H9 (cell line): ENCODE data around the gene PMAIP1. TPM values are rescaled to one million over a fixed set of nuclear protein-coding genes. Genes with fewer than 3 reads are reported as not detected.

Source experiments
- DNase-seq: peaks from one replicate; pipeline ENCODE4 v3.0.0-alpha.2; 2017
- H2AFZ ChIP-seq: one replicate; pipeline ENCODE4 v1.6.1; 2013; ENCODE audit warnings: mild to moderate bottlenecking, low read length, control low read depth, moderate library complexity
- H2AK5ac ChIP-seq: 2 replicates; pipeline ENCODE4 v1.6.1; 2013; ENCODE audit warnings: low read length, control low read depth, mixed read lengths; ENCODE audit not compliant: insufficient read length
- H2BK120ac ChIP-seq: one replicate; pipeline ENCODE4 v1.6.1; 2013; ENCODE audit warnings: low read depth, mild to moderate bottlenecking, low read length, control low read depth, inconsistent platforms; ENCODE audit not compliant: poor library complexity, severe bottlenecking
- H2BK12ac ChIP-seq: 2 replicates; pipeline ENCODE4 v1.6.1; 2013; ENCODE audit warnings: low read length, control low read depth, mixed read lengths, low read depth; ENCODE audit not compliant: insufficient read length
- H2BK15ac ChIP-seq: 2 replicates; pipeline ENCODE4 v1.6.1; 2013; ENCODE audit warnings: low read depth, low read length, control low read depth
- H2BK20ac ChIP-seq: one replicate; pipeline ENCODE4 v1.6.1; 2013; ENCODE audit warnings: low read depth, mild to moderate bottlenecking, low read length, control low read depth, inconsistent platforms; ENCODE audit not compliant: poor library complexity, severe bottlenecking
- H2BK5ac ChIP-seq: 2 replicates; pipeline ENCODE4 v1.6.1; 2013; ENCODE audit warnings: low read length, control low read depth, mixed read lengths; ENCODE audit not compliant: insufficient read length
- H3K14ac ChIP-seq: 2 replicates; pipeline ENCODE4 v1.6.1; 2013; ENCODE audit warnings: low read length, control low read depth; ENCODE audit not compliant: insufficient read depth
- H3K18ac ChIP-seq: 2 replicates; pipeline ENCODE4 v1.6.1; 2013; ENCODE audit warnings: low read depth, mild to moderate bottlenecking, mixed read lengths, low read length, control low read depth; ENCODE audit not compliant: insufficient read length
- H3K23ac ChIP-seq: 2 replicates; pipeline ENCODE4 v1.6.1; 2013; ENCODE audit warnings: low read length, control low read depth, mixed read lengths, low read depth; ENCODE audit not compliant: insufficient read length
- H3K23me2 ChIP-seq: 2 replicates; pipeline ENCODE4 v1.6.1; 2013; ENCODE audit warnings: low read depth, mild to moderate bottlenecking, mixed read lengths, low read length, control low read depth; ENCODE audit not compliant: insufficient read length, poor library complexity, severe bottlenecking
- H3K27ac ChIP-seq: 2 replicates; pipeline ENCODE4 v1.5.1; 2013; ENCODE audit warnings: low read length, control low read depth, mixed read lengths, low read depth; ENCODE audit not compliant: insufficient read length
- H3K27me3 ChIP-seq: 2 replicates; pipeline ENCODE4 v1.6.1; 2013; ENCODE audit warnings: low read length, control low read depth, inconsistent platforms; ENCODE audit not compliant: insufficient read depth
- H3K4ac ChIP-seq: 2 replicates; pipeline ENCODE4 v1.6.1; 2013; ENCODE audit warnings: low read depth, mild to moderate bottlenecking, control low read depth, inconsistent platforms, low read length, moderate library complexity
- H3K4me1 ChIP-seq: 2 replicates; pipeline ENCODE4 v1.6.1; 2013; ENCODE audit warnings: low read length, control low read depth, inconsistent platforms; ENCODE audit not compliant: insufficient read depth
- H3K4me2 ChIP-seq: 2 replicates; pipeline ENCODE4 v1.6.1; 2013; ENCODE audit warnings: low read length, control low read depth, mixed read lengths; ENCODE audit not compliant: insufficient read length, insufficient read depth
- H3K56ac ChIP-seq: 2 replicates; pipeline ENCODE4 v1.6.1; 2013; ENCODE audit warnings: low read depth, mild to moderate bottlenecking, mixed read lengths, low read length, control low read depth; ENCODE audit not compliant: insufficient read length
- H3K79me1 ChIP-seq: 2 replicates; pipeline ENCODE4 v1.6.1; 2013; ENCODE audit warnings: low read depth, mild to moderate bottlenecking, moderate library complexity, low read length, control low read depth, inconsistent platforms; ENCODE audit not compliant: insufficient read depth, poor library complexity, severe bottlenecking
- H3K79me2 ChIP-seq: 2 replicates; pipeline ENCODE4 v1.6.1; 2013; ENCODE audit warnings: low read length, control low read depth, inconsistent platforms; ENCODE audit not compliant: insufficient read depth
- H3K9ac ChIP-seq: 2 replicates; pipeline ENCODE4 v1.6.1; 2013; ENCODE audit warnings: low read length, control low read depth, mixed read lengths; ENCODE audit not compliant: insufficient read length; ENCODE audit errors: extremely low read depth
- H3K9me3 ChIP-seq: one replicate; pipeline ENCODE4 v1.6.1; 2013; ENCODE audit warnings: low read depth, low read length, inconsistent platforms; ENCODE audit not compliant: control insufficient read depth
- H3T11ph ChIP-seq: one replicate; pipeline ENCODE4 v1.6.1; 2013; ENCODE audit warnings: mild to moderate bottlenecking, low read length, control low read depth, inconsistent platforms
- H4K20me1 ChIP-seq: one replicate; pipeline ENCODE4 v1.6.1; 2013; ENCODE audit not compliant: control insufficient read depth, insufficient read length, insufficient read depth
- H4K5ac ChIP-seq: 2 replicates; pipeline ENCODE4 v1.6.1; 2013; ENCODE audit warnings: low read depth, mild to moderate bottlenecking, mixed read lengths, low read length, control low read depth; ENCODE audit not compliant: insufficient read length
- H4K8ac ChIP-seq: replicated peaks from 2 replicates; pipeline ENCODE4 v1.6.1; 2013; ENCODE audit warnings: low read length, control low read depth, mixed read lengths, low read depth; ENCODE audit not compliant: insufficient read length
- H4K91ac ChIP-seq: 2 replicates; pipeline ENCODE4 v1.6.1; 2013; ENCODE audit warnings: low read depth, mild to moderate bottlenecking, moderate library complexity, mixed read lengths, low read length, control low read depth; ENCODE audit not compliant: insufficient read length
- H3K27ac Mint-ChIP-seq, 3 experiments: 2 replicates in 2 of 3; 3 replicates in 1 of 3; pipeline ENCODE4 v1.8.0; 2020 to 2021; ENCODE audit warnings: mixed read lengths in 3 of 3, mild to moderate bottlenecking in 1 of 3, moderate library complexity in 1 of 3
- H3K27me3 Mint-ChIP-seq: 2 replicates; pipeline ENCODE4 v1.8.0; 2021; ENCODE audit warnings: low read depth, mild to moderate bottlenecking, moderate library complexity, mixed read lengths
- H3K36me3 Mint-ChIP-seq, 3 experiments: 2 replicates in 2 of 3; 3 replicates in 1 of 3; pipeline ENCODE4 v1.8.0; 2020 to 2021; ENCODE audit warnings: low read depth in 3 of 3, mixed read lengths in 3 of 3; ENCODE audit not compliant: insufficient read depth in 1 of 3
- H3K4me1 Mint-ChIP-seq, 2 experiments: 2 replicates each; pipeline ENCODE4 v1.8.0; 2020; ENCODE audit warnings: mixed read lengths in 2 of 2
- H3K4me3 Mint-ChIP-seq, 2 experiments: 2 replicates in 1 of 2; 3 replicates in 1 of 2; pipeline ENCODE4 v1.8.0; 2020 to 2021; ENCODE audit warnings: mild to moderate bottlenecking in 2 of 2, mixed read lengths in 2 of 2, moderate library complexity in 1 of 2
- H3K9me3 Mint-ChIP-seq, 2 experiments: 2 replicates in 1 of 2; 3 replicates in 1 of 2; pipeline ENCODE4 v1.8.0; 2020; ENCODE audit warnings: mild to moderate bottlenecking in 2 of 2, mixed read lengths in 2 of 2, moderate library complexity in 1 of 2
- WGBS: extraction: QIAGEN DNeasy Blood & Tissue Kit; methylation state at CpG from one replicate; pipeline ENCODE4 v1.1.7; 2013; ENCODE audit warnings: missing lambda C conversion rate, low lambda C conversion rate, mixed read lengths; ENCODE audit not compliant: insufficient read length; ENCODE audit errors: extremely low coverage; 5-methylcytosine and 5-hydroxymethylcytosine counted together
- total RNA-seq: library from RNA; stranded (reverse); gene quantifications from 2 replicates; pipeline ENCODE4 v1.2.1, GENCODE V29; 2021
- TF ChIP-seq, protein P1 (sequence below): fragments of 200-600 bp; sonication (generic); conservative IDR thresholded peaks from 3 replicates; pipeline ENCODE4 v1.8.0; 2021; ENCODE audit warnings: antibody characterized with exemption, mild to moderate bottlenecking

PMAIP1 gene
- total RNA-seq, 1 experiment from 2014 or later = 152 TPM

DNA sequence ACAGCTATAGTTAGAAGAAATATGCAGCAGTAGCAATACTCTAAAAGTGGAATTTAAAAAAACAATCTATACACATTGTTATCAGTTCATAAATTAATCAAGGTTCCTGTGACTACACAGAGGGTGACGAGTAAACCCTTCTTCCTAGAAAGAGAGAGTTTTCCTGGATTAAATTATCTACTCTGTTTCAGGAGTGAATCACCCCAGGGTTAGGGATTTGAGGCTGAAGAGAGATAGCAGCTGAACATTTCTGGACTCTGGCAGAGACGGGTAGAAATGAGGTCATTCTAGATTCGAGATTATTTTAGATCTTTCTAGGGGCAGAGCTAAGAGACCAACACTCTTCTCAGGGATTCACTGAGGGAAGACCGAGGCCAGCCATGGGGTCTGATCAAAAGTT, 38.8 kb upstream of the PMAIP1 start:
- no peak overlapping the region for H2AFZ ChIP-seq
- H3K4me1 Mint-ChIP-seq = peaks cover 41% of the 10 kb centered on the region in 2 experiments
- no peak overlapping the region for H3T11ph ChIP-seq
- H4K8ac ChIP-seq = no peak overlapping the region
- no peaks in the 10 kb centered on the region for H4K20me1 ChIP-seq
- no peak overlapping the region for H2BK5ac ChIP-seq
- no peak overlapping the region for H3K27ac ChIP-seq
- H3K56ac ChIP-seq = no peak overlapping the region
- H3K23ac ChIP-seq = no peak overlapping the region
- peak overlapping the region in 1 of 3 experiments; percentile 57; a peak in 1 of 7 replicates for H3K27ac Mint-ChIP-seq
- H2BK120ac ChIP-seq = peak overlapping the region; percentile 14
- no peak overlapping the region for H4K5ac ChIP-seq
- no peaks in the 10 kb centered on the region for H3K79me2 ChIP-seq
- H2BK12ac ChIP-seq = no peak overlapping the region
- H3K79me1 ChIP-seq = no peaks in the 10 kb centered on the region
- H3K4me1 ChIP-seq = peaks cover 12% of the 10 kb centered on the region; the same call in 1 of the 2 replicates
- H2BK15ac ChIP-seq = no peak overlapping the region
- WGBS = no CpG with 5 or more reads among the region's 4 CpGs
- no peaks in the 10 kb centered on the region for H3K27me3 Mint-ChIP-seq
- no peaks in the 10 kb centered on the region for H3K27me3 ChIP-seq
- H3K14ac ChIP-seq = no peak overlapping the region
- H4K91ac ChIP-seq = no peak overlapping the region
- H2BK20ac ChIP-seq = no peak overlapping the region
- no peak overlapping the region for H3K4me2 ChIP-seq
- no peak overlapping the region for H2AK5ac ChIP-seq
- no peak overlapping the region for H3K4me3 Mint-ChIP-seq
- no peak overlapping the region for H3K4ac ChIP-seq
- TF ChIP-seq, protein P1, sequence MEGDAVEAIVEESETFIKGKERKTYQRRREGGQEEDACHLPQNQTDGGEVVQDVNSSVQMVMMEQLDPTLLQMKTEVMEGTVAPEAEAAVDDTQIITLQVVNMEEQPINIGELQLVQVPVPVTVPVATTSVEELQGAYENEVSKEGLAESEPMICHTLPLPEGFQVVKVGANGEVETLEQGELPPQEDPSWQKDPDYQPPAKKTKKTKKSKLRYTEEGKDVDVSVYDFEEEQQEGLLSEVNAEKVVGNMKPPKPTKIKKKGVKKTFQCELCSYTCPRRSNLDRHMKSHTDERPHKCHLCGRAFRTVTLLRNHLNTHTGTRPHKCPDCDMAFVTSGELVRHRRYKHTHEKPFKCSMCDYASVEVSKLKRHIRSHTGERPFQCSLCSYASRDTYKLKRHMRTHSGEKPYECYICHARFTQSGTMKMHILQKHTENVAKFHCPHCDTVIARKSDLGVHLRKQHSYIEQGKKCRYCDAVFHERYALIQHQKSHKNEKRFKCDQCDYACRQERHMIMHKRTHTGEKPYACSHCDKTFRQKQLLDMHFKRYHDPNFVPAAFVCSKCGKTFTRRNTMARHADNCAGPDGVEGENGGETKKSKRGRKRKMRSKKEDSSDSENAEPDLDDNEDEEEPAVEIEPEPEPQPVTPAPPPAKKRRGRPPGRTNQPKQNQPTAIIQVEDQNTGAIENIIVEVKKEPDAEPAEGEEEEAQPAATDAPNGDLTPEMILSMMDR = no peak
- H3K9me3 ChIP-seq = no peaks in the 10 kb centered on the region
- no peak overlapping the region for H3K9ac ChIP-seq
- H3K9me3 Mint-ChIP-seq = no peaks in the 10 kb centered on the region
- no peak for DNase-seq
- H3K18ac ChIP-seq = no peak overlapping the region
- no peaks in the 10 kb centered on the region for H3K23me2 ChIP-seq
- no peaks in the 10 kb centered on the region for H3K36me3 Mint-ChIP-seq
